ENCODE measurements around the gene CFAP210. TPM values are rescaled to one million over a fixed set of nuclear protein-coding genes. Genes with fewer than 3 reads are reported as not detected.

Gene CFAP210
- total and polyA plus RNA-seq, 2 experiments from 2014 or later = 3.7 TPM; not detected in 1

DNA sequence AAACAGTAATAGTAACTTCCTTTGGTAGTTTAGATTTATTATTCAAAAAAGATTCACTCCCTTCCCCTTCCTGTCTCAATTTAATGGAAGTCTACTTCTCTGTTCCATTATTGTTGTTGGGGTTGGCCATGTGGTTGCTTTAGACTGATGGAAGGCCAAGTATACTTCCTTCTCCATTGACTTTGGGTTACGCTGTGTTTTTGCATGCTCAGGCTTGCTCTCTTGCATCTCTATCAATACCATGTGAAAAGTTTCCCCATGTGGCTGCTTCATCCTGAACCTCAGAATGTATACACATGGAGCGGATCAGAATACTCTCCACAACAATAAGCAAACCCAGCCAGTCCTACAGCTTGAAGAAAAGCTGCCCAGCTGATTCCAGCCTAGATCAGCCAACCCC, 20.3 kb downstream of the CFAP210 start (continued):
- TF ChIP-seq, protein P1, sequence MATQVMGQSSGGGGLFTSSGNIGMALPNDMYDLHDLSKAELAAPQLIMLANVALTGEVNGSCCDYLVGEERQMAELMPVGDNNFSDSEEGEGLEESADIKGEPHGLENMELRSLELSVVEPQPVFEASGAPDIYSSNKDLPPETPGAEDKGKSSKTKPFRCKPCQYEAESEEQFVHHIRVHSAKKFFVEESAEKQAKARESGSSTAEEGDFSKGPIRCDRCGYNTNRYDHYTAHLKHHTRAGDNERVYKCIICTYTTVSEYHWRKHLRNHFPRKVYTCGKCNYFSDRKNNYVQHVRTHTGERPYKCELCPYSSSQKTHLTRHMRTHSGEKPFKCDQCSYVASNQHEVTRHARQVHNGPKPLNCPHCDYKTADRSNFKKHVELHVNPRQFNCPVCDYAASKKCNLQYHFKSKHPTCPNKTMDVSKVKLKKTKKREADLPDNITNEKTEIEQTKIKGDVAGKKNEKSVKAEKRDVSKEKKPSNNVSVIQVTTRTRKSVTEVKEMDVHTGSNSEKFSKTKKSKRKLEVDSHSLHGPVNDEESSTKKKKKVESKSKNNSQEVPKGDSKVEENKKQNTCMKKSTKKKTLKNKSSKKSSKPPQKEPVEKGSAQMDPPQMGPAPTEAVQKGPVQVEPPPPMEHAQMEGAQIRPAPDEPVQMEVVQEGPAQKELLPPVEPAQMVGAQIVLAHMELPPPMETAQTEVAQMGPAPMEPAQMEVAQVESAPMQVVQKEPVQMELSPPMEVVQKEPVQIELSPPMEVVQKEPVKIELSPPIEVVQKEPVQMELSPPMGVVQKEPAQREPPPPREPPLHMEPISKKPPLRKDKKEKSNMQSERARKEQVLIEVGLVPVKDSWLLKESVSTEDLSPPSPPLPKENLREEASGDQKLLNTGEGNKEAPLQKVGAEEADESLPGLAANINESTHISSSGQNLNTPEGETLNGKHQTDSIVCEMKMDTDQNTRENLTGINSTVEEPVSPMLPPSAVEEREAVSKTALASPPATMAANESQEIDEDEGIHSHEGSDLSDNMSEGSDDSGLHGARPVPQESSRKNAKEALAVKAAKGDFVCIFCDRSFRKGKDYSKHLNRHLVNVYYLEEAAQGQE (IDR thresholded peaks at IDR 0.05; ENCODE audit: unreplicated experiment) = no peak
- TF ChIP-seq EZH2 (IDR thresholded peaks at IDR 0.05; ENCODE audit: low read depth, unreplicated experiment) (no peak), ZNF331 (CRISPR knock-in tag; IDR thresholded peaks at IDR 0.05; ENCODE audit: low read depth) (no peak), ZNF114 (CRISPR knock-in tag; IDR thresholded peaks at IDR 0.05) (no peak), STAT1 (IDR thresholded peaks at IDR 0.05; ENCODE audit: unreplicated experiment) (no peak), NANOG (IDR thresholded peaks at IDR 0.05; ENCODE audit: borderline replicate concordance) (no peak)

DNA sequence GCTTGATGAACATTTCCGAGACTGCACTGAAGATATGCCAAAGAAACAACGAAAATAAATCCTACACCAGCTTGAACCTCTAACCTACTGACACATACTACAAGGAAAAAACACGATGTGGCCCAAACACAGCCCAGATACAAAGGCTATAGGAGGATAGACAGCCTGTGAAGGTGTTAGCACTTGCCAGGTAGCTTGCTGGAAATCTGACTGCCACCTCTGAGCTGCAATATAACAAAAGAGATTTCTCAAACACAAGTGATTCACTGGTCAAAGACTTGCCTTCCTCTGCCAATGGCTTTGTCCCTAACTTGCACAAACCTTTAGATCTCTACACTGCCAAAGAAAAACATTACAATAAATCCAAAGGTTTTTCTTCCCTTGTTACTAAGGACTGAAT, 21.1 kb downstream of the CFAP210 start:
- Mint-ChIP-seq H3K27me3 (ENCODE audit: insufficient read depth, low read depth, poor library complexity) (no peaks in the 10 kb centered on the region), H3K9me3 (no peaks in the 10 kb centered on the region), H3K36me3 (ENCODE audit: low read depth) (no peaks in the 10 kb centered on the region), H3K4me1 (peaks cover 20% of the 10 kb centered on the region), H3K4me3 (no peak overlapping the region), H3K27ac (no peak overlapping the region)
- Histone ChIP-seq H3K4me2 (no peak overlapping the region), H3K27me3 (ENCODE audit: insufficient read depth) (no peaks in the 10 kb centered on the region), H4K20me1 (replicated peaks; ENCODE audit: insufficient read depth) (no peaks in the 10 kb centered on the region), H2AFZ (no peak overlapping the region), H3K27ac (ENCODE audit: low read depth) (no peak overlapping the region), H3K4me3 (no peak overlapping the region), H3F3A (replicated peaks; ENCODE audit: low read depth) (no peaks in the 10 kb centered on the region), H3K36me3 (ENCODE audit: insufficient read depth) (no peaks in the 10 kb centered on the region), H3K79me2 (replicated peaks; ENCODE audit: insufficient read depth) (no peaks in the 10 kb centered on the region), H3K9me2 (ENCODE audit: insufficient read depth) (no peaks in the 10 kb centered on the region), H3K4me1 (ENCODE audit: insufficient read depth) (peaks cover 11% of the 10 kb centered on the region; the same call in 1 of the 2 replicates)
- no peak for DNase-seq (ENCODE audit: low spot score)
- no peak for ATAC-seq
- no peak for TF ChIP-seq CREB1 (CRISPR knock-in tag; IDR thresholded peaks at IDR 0.05; ENCODE audit: low read depth)
- no peak for TF ChIP-seq JUNB (IDR thresholded peaks at IDR 0.05; ENCODE audit: unreplicated experiment)
- TF ChIP-seq EZH2 (IDR thresholded peaks at IDR 0.05; ENCODE audit: low read depth, unreplicated experiment) = no peak
- TF ChIP-seq STAT1 (IDR thresholded peaks at IDR 0.05; ENCODE audit: unreplicated experiment) = no peak
- TF ChIP-seq, protein P2, sequence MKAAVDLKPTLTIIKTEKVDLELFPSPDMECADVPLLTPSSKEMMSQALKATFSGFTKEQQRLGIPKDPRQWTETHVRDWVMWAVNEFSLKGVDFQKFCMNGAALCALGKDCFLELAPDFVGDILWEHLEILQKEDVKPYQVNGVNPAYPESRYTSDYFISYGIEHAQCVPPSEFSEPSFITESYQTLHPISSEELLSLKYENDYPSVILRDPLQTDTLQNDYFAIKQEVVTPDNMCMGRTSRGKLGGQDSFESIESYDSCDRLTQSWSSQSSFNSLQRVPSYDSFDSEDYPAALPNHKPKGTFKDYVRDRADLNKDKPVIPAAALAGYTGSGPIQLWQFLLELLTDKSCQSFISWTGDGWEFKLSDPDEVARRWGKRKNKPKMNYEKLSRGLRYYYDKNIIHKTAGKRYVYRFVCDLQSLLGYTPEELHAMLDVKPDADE (IDR thresholded peaks at IDR 0.05) = no peak
- no peak for TF ChIP-seq EZH2phosphoT487 (IDR thresholded peaks at IDR 0.05; ENCODE audit: unreplicated experiment)
- TF ChIP-seq, protein P1 (IDR thresholded peaks at IDR 0.05; ENCODE audit: unreplicated experiment) = no peak
- TF ChIP-seq POLR2AphosphoS5 (IDR thresholded peaks at IDR 0.05; ENCODE audit: low read depth) = no peak
- no peak for TF ChIP-seq NANOG (IDR thresholded peaks at IDR 0.05; ENCODE audit: borderline replicate concordance)
